Measurements from ENCODE around the gene SEMA5A.

DNA sequence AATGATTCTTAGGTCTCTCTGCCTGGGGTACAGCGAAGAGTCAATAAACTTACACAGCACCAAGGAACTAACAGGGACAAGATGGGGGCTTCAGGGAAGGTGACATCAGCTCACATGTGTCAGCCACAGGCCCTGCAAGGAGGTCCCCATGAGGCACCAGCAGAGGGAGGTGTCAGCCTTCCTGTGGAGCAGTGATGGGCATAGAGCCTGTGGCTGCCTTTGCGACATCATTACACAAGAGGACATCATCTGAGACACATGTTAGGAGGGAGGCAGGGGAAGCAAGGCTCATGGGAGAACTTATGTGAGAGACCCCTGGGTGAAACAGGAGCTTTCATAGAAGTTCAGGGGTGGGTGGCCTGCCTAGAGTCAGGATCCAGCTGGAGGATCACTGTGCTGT, 389.6 kb downstream of the SEMA5A start:
- TF ChIP-seq POLR2AphosphoS5 (IDR thresholded peaks at IDR 0.05; ENCODE audit: low read depth, low read length) (no peak), TAF1 (IDR thresholded peaks at IDR 0.05; ENCODE audit: borderline replicate concordance, low read depth, low read length) (no peak)

Data from GM12892 (cell line).